Osteocyte (in vitro differentiated cells): Measurements from ENCODE around the gene COPRS. TPM values are rescaled to one million over a fixed set of nuclear protein-coding genes. Genes with fewer than 3 reads are reported as not detected.

Source experiments
- DNase-seq: peaks from one replicate; pipeline ENCODE4 v3.0.0; 2021; ENCODE audit warnings: mixed read lengths; ENCODE audit not compliant: unreplicated experiment; ENCODE audit errors: extremely low spot score
- H3K27ac Mint-ChIP-seq: one replicate; pipeline ENCODE4 v1.8.0; 2021; ENCODE audit warnings: mild to moderate bottlenecking, mixed read lengths; ENCODE audit not compliant: unreplicated experiment
- H3K27me3 Mint-ChIP-seq: one replicate; pipeline ENCODE4 v1.8.0; 2021; ENCODE audit warnings: mixed read lengths; ENCODE audit not compliant: unreplicated experiment
- H3K36me3 Mint-ChIP-seq: one replicate; pipeline ENCODE4 v1.8.0; 2021; ENCODE audit warnings: mixed read lengths; ENCODE audit not compliant: unreplicated experiment
- H3K4me1 Mint-ChIP-seq: one replicate; pipeline ENCODE4 v1.8.0; 2021; ENCODE audit warnings: mixed read lengths; ENCODE audit not compliant: unreplicated experiment
- H3K4me3 Mint-ChIP-seq: one replicate; pipeline ENCODE4 v1.8.0; 2021; ENCODE audit warnings: mild to moderate bottlenecking, moderate library complexity, mixed read lengths; ENCODE audit not compliant: unreplicated experiment
- H3K9me3 Mint-ChIP-seq: one replicate; pipeline ENCODE4 v1.8.0; 2021; ENCODE audit warnings: mixed read lengths; ENCODE audit not compliant: unreplicated experiment
- CTCF ChIP-seq: fragments of 200-600 bp; sonication (generic); IDR thresholded peaks from 2 replicates; pipeline ENCODE4 v1.5.0; 2021; ENCODE audit warnings: antibody characterized with exemption, mild to moderate bottlenecking, moderate library complexity
- total RNA-seq: library from RNA; stranded (reverse); gene quantifications from 2 replicates; pipeline ENCODE4 v1.2.1, GENCODE V29; 2021

Gene COPRS
- total RNA-seq, 1 donor from 2014 or later, result 51.2 TPM

- TF ChIP-seq CTCF, result no peak
- H3K9me3 Mint-ChIP-seq, result no peaks in the 10 kb centered on the region
- peak overlapping the region; percentile 50 for H3K4me3 Mint-ChIP-seq
- peaks cover 27% of the 10 kb centered on the region for H3K4me1 Mint-ChIP-seq
- no peaks in the 10 kb centered on the region for H3K27me3 Mint-ChIP-seq
- peak overlapping the region; percentile 96 for H3K27ac Mint-ChIP-seq
- peaks cover 24% of the 10 kb centered on the region for H3K36me3 Mint-ChIP-seq
- peak; percentile 85 for DNase-seq
Measured at GRCh38 chr17:31877911-31878702, 19.1 kb upstream of the COPRS start.

GRCh38 chr17:31877341-31877740 is 18.3 kb upstream of the COPRS start:
- H3K9me3 Mint-ChIP-seq, result no peaks in the 10 kb centered on the region
- no peaks in the 10 kb centered on the region for H3K27me3 Mint-ChIP-seq
- no peak for DNase-seq
- H3K4me3 Mint-ChIP-seq, result peak overlapping the region; percentile 50
- H3K4me1 Mint-ChIP-seq, result peaks cover 27% of the 10 kb centered on the region
- no peak for TF ChIP-seq CTCF
- peak overlapping the region; percentile 96 for H3K27ac Mint-ChIP-seq
- H3K36me3 Mint-ChIP-seq, result peaks cover 27% of the 10 kb centered on the region

- Mint-ChIP-seq H3K4me1 (peaks cover 24% of the 10 kb centered on the region), H3K36me3 (peaks cover 32% of the 10 kb centered on the region), H3K27ac (no peak overlapping the region), H3K9me3 (no peaks in the 10 kb centered on the region), H3K27me3 (no peaks in the 10 kb centered on the region), H3K4me3 (no peak overlapping the region)
- no peak for TF ChIP-seq CTCF
- DNase-seq, result no peak
Measured at GRCh38 chr17:31875081-31875480, 16.0 kb upstream of the COPRS start.

GRCh38 chr17:31869797-31870568 is 10.9 kb upstream of the COPRS start:
- no peaks in the 10 kb centered on the region for H3K9me3 Mint-ChIP-seq
- H3K4me1 Mint-ChIP-seq, result no peaks in the 10 kb centered on the region
- H3K4me3 Mint-ChIP-seq, result no peak overlapping the region
- no peaks in the 10 kb centered on the region for H3K27me3 Mint-ChIP-seq
- no peak overlapping the region for H3K27ac Mint-ChIP-seq
- DNase-seq, result no peak
- TF ChIP-seq CTCF, result no peak
- H3K36me3 Mint-ChIP-seq, result peaks cover 48% of the 10 kb centered on the region

- no peaks in the 10 kb centered on the region for H3K9me3 Mint-ChIP-seq
- H3K4me3 Mint-ChIP-seq, result no peak overlapping the region
- H3K4me1 Mint-ChIP-seq, result no peaks in the 10 kb centered on the region
- DNase-seq, result no peak
- H3K27ac Mint-ChIP-seq, result no peak overlapping the region
- peaks cover 50% of the 10 kb centered on the region for H3K36me3 Mint-ChIP-seq
- TF ChIP-seq CTCF, result no peak
- no peaks in the 10 kb centered on the region for H3K27me3 Mint-ChIP-seq
Measured at GRCh38 chr17:31869031-31869430, 10.0 kb upstream of the COPRS start.
